Neural cell (in vitro differentiated cells): ENCODE measurements around the gene FBXO2. TPM values are rescaled to one million over a fixed set of nuclear protein-coding genes. Genes with fewer than 3 reads are reported as not detected.
A peak's percentile ranks its signal among the peaks of the same experiment; 100 is the strongest.

ENCODE experiments used
- H2AFZ ChIP-seq: fragments of 200-600, 300-800 bp; sonication (generic), shearing (Covaris generic); 2 replicates; pipeline ENCODE4 v1.6.0; 2014; ENCODE audit warnings: low read depth, mild to moderate bottlenecking, antibody characterized with exemption, low read length, moderate library complexity
- H3F3A ChIP-seq: fragments of 200-600 bp; shearing (Covaris generic); 2 replicates; pipeline ENCODE4 v1.6.1; 2016; ENCODE audit warnings: mild to moderate bottlenecking, moderate library complexity, mixed read lengths, antibody characterized with exemption, low read length; ENCODE audit not compliant: insufficient read depth, poor library complexity, severe bottlenecking
- H3K27ac ChIP-seq: fragments of 200-600, 300-800 bp; sonication (generic), shearing (Covaris generic); 2 replicates; pipeline ENCODE4 v1.5.1; 2014; ENCODE audit warnings: mild to moderate bottlenecking, low read length, moderate library complexity
- H3K27me3 ChIP-seq: fragments of 300-800, 200-600 bp; sonication (generic), shearing (Covaris generic); 2 replicates; pipeline ENCODE4 v1.6.0; 2014; ENCODE audit warnings: mild to moderate bottlenecking, low read depth, low read length, moderate library complexity; ENCODE audit not compliant: insufficient read depth
- H3K36me3 ChIP-seq: fragments of 300-800, 200-600 bp; sonication (generic), shearing (Covaris generic); 2 replicates; pipeline ENCODE4 v1.5.1; 2014; ENCODE audit warnings: mild to moderate bottlenecking, antibody characterized with exemption, low read length, moderate library complexity; ENCODE audit not compliant: insufficient read depth
- H3K4me2 ChIP-seq: fragments of 300-800, 200-600 bp; sonication (generic), shearing (Covaris generic); 2 replicates; pipeline ENCODE4 v1.6.0; 2014; ENCODE audit warnings: mild to moderate bottlenecking, low read length
- H3K4me3 ChIP-seq: fragments of 300-800, 200-600 bp; sonication (generic), shearing (Covaris generic); 2 replicates; pipeline ENCODE4 v1.5.1; 2014; ENCODE audit warnings: mild to moderate bottlenecking, low read length, moderate library complexity
- H3K79me2 ChIP-seq: fragments of 200-600 bp; shearing (Covaris generic); replicated peaks from 2 replicates; pipeline ENCODE4 v1.6.0; 2014; ENCODE audit warnings: mild to moderate bottlenecking, low read length, moderate library complexity; ENCODE audit not compliant: insufficient read depth
- H3K9ac ChIP-seq: fragments of 300-800, 200-600 bp; sonication (generic), shearing (Covaris generic); 2 replicates; pipeline ENCODE4 v1.6.1; 2016; ENCODE audit warnings: mild to moderate bottlenecking, low read length, mixed read lengths
- H3K9me2 ChIP-seq: fragments of 200-600 bp; shearing (Covaris generic); 2 replicates; pipeline ENCODE4 v1.6.1; 2016; ENCODE audit warnings: mild to moderate bottlenecking, low read length, mixed read lengths; ENCODE audit not compliant: insufficient read depth
- H3K9me3 ChIP-seq: fragments of 200-600, 300-800 bp; sonication (generic), shearing (Covaris generic); 2 replicates; pipeline ENCODE4 v1.6.1; 2016; ENCODE audit warnings: mild to moderate bottlenecking, mixed run types, low read length, moderate library complexity, mixed read lengths
- H4K20me1 ChIP-seq: fragments of 200-600 bp; shearing (Covaris generic); 2 replicates; pipeline ENCODE4 v1.6.1; 2016; ENCODE audit warnings: mild to moderate bottlenecking, mixed run types; ENCODE audit not compliant: insufficient read depth
- CTCF ChIP-seq: fragments of 450-650 bp; IDR thresholded peaks from 2 replicates; pipeline ENCODE4 v1.5.1; 2014; ENCODE audit warnings: antibody characterized with exemption, mild to moderate bottlenecking, moderate library complexity; ENCODE audit not compliant: poor library complexity, severe bottlenecking
- EP300 ChIP-seq: fragments of 450-650 bp; conservative IDR thresholded peaks from 2 replicates; pipeline ENCODE4 v1.6.1; 2014; ENCODE audit warnings: antibody characterized with exemption, mild to moderate bottlenecking, moderate library complexity; ENCODE audit not compliant: poor library complexity, severe bottlenecking
- EZH2 ChIP-seq: fragments of 200-600, 300-800 bp; shearing (Covaris generic), sonication (generic); IDR thresholded peaks from 2 replicates; pipeline ENCODE4 v1.6.1; 2014; ENCODE audit warnings: antibody characterized with exemption, low read length, borderline replicate concordance, mild to moderate bottlenecking; ENCODE audit not compliant: insufficient read depth, poor library complexity, severe bottlenecking
- MXI1 ChIP-seq: fragments of 450-650 bp; conservative IDR thresholded peaks from 2 replicates; pipeline ENCODE4 v1.6.1; 2014; ENCODE audit warnings: antibody characterized with exemption, mild to moderate bottlenecking; ENCODE audit not compliant: poor library complexity, severe bottlenecking
- POLR2AphosphoS5 ChIP-seq: IDR thresholded peaks from 2 replicates; pipeline ENCODE4 v1.6.1; 2012
- RAD21 ChIP-seq: fragments of 450-650 bp; conservative IDR thresholded peaks from 2 replicates; pipeline ENCODE4 v1.6.1; 2014; ENCODE audit warnings: antibody characterized with exemption, mild to moderate bottlenecking, moderate library complexity
- REST ChIP-seq: IDR thresholded peaks from 2 replicates; pipeline ENCODE4 v1.6.1; 2012; ENCODE audit warnings: borderline replicate concordance
- SMC3 ChIP-seq: fragments of 450-650 bp; conservative IDR thresholded peaks from 2 replicates; pipeline ENCODE4 v1.6.1; 2014; ENCODE audit warnings: antibody characterized with exemption, mild to moderate bottlenecking, moderate library complexity; ENCODE audit not compliant: poor library complexity
- TAF1 ChIP-seq: IDR thresholded peaks from 2 replicates; pipeline ENCODE4 v1.6.1; 2012; ENCODE audit warnings: low read depth
- polyA plus RNA-seq: library from polyadenylated mRNA; depleted of rRNA; stranded (reverse); fragments of >200 nt; gene quantifications from 2 replicates; pipeline ENCODE4 v1.2.3, GENCODE V29; 2014

FBXO2 gene
- polyA plus RNA-seq, 1 donor from 2014 or later, result 16.6 TPM

- Histone ChIP-seq H3K27me3 (no peaks in the 10 kb centered on the region), H3F3A (no peaks in the 10 kb centered on the region), H3K4me2 (no peak overlapping the region), H3K9ac (no peak overlapping the region), H4K20me1 (no peaks in the 10 kb centered on the region), H3K4me3 (no peak overlapping the region), H3K27ac (no peak overlapping the region), H2AFZ (no peak overlapping the region), H3K9me3 (no peaks in the 10 kb centered on the region), H3K9me2 (no peaks in the 10 kb centered on the region), H3K79me2 (no peaks in the 10 kb centered on the region), H3K36me3 (no peaks in the 10 kb centered on the region)
- TF ChIP-seq TAF1 (no peak), RAD21 (no peak), SMC3 (no peak), EZH2 (no peak), CTCF (no peak), MXI1 (no peak), POLR2AphosphoS5 (no peak), REST (no peak), EP300 (no peak)
These were observed 3.2 kb downstream of the FBXO2 start for GRCh38 chr1:11651017-11651416.

- Histone ChIP-seq H3K27ac (no peak overlapping the region), H3K79me2 (no peaks in the 10 kb centered on the region), H2AFZ (no peak overlapping the region), H3F3A (no peaks in the 10 kb centered on the region), H3K9me2 (no peaks in the 10 kb centered on the region), H4K20me1 (no peaks in the 10 kb centered on the region), H3K9ac (no peak overlapping the region), H3K9me3 (no peaks in the 10 kb centered on the region), H3K27me3 (no peaks in the 10 kb centered on the region), H3K4me3 (no peak overlapping the region), H3K36me3 (no peaks in the 10 kb centered on the region), H3K4me2 (no peak overlapping the region)
- TF ChIP-seq SMC3 (peak; percentile 41), TAF1 (no peak), RAD21 (peak; percentile 43), CTCF (peak; percentile 49)
These were observed 3.8 kb downstream of the FBXO2 start for GRCh38 chr1:11650331-11650991.
